ENCODE data around the gene UBXN10.

Gene UBXN10

DNA sequence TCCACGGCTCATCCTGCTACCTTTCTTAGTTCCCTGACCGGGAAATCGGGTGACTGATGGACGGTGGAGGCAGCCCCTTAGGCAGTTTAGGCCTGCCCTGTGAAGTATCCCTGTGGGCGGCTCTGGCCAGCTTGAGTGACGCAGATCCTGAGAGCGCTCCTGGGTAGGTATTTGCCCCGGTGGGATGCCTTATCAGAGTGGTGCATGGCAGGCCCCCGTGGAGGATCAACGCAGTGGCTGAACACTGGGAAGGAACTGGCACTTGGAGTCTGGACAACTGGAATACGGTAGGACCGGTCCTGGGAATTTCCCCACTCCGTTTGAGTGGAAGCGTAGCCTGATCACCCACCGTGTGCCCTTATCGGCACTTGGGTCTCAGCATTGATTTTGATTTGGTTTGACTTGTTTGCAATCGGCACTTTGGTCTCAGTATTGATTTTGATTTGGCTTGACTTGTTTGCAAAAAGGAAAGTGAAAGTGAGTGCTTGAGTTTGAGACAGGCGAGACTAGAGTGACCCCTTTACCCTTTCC, 31.5 kb upstream of the UBXN10 start:
- FAIRE-seq, result no peak
- no peak for TF ChIP-seq TAF1 (IDR thresholded peaks at IDR 0.05; ENCODE audit: borderline replicate concordance, low read depth, low read length)
- TF ChIP-seq POLR2AphosphoS5 (IDR thresholded peaks at IDR 0.05; ENCODE audit: low read depth, low read length), result no peak
- TF ChIP-seq POLR2A (IDR thresholded peaks at IDR 0.05; ENCODE audit: low read depth, low read length), result no peak
- no peak for DNase-seq (ENCODE audit: insufficient read length)

DNA sequence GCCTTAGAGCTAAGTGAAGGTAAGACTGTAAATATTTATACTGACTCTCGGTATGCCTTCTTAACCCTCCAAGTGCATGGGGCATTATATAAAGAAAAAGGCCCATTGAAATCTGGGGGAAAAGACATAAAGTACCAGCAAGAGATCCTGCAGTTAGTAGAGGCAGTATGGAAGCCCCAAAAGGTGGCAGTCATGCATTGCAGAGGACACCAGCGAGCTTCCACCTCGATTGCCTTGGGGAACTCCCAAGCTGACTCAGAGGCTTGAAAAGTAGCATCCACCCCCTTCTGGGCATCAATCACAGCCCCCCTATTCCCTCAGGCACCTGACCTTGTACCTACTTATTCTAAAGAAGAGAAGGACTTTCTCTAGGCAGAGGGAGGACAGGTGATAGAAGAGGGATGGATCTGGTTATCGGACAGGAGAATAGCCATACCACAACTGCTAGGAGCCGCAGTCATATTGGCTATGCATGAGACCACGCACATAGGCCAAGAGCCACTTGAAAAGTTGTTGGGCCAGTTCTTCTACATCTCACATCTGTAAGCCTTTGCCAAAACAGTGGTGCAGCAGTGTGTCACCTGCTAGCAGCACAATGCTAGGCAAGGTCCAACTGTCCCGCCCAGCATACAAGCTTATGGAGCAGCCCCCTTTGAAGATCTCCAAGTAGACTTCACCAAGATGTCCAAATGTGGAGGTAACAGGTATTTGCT, 27.4 kb upstream of the UBXN10 start:
- no peak for DNase-seq (ENCODE audit: insufficient read length)
- no peak for TF ChIP-seq TAF1 (IDR thresholded peaks at IDR 0.05; ENCODE audit: borderline replicate concordance, low read depth, low read length)
- no peak for TF ChIP-seq POLR2A (IDR thresholded peaks at IDR 0.05; ENCODE audit: low read depth, low read length)
- no peak for TF ChIP-seq POLR2AphosphoS5 (IDR thresholded peaks at IDR 0.05; ENCODE audit: low read depth, low read length)

DNA sequence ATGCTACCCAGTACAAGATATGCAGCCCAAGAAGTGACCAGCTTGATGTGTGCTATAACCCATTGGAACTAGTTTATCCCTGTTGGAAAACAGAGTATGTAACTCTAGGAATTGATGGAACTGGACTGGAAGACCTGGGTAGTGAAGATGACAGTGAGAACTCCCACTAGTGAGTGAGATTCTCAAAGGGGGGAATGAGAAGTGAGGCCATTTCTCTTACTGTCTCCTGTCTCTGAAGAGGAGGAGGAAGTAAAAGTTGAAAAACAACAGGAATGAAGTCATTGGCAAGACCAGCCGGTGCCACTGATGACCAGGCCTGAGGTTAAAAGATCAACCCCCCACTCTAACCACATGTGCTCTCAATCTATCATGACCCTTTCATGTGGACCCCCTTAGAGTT, 25.9 kb upstream of the UBXN10 start:
- DNase-seq (ENCODE audit: insufficient read length) (no peak), FAIRE-seq (no peak)
- TF ChIP-seq POLR2AphosphoS5 (IDR thresholded peaks at IDR 0.05; ENCODE audit: low read depth, low read length) (no peak), POLR2A (IDR thresholded peaks at IDR 0.05; ENCODE audit: low read depth, low read length) (no peak), TAF1 (IDR thresholded peaks at IDR 0.05; ENCODE audit: borderline replicate concordance, low read depth, low read length) (no peak)

More for the DNA sequence above, 27.4 kb upstream of the UBXN10 start:
- no peak for FAIRE-seq

DNA sequence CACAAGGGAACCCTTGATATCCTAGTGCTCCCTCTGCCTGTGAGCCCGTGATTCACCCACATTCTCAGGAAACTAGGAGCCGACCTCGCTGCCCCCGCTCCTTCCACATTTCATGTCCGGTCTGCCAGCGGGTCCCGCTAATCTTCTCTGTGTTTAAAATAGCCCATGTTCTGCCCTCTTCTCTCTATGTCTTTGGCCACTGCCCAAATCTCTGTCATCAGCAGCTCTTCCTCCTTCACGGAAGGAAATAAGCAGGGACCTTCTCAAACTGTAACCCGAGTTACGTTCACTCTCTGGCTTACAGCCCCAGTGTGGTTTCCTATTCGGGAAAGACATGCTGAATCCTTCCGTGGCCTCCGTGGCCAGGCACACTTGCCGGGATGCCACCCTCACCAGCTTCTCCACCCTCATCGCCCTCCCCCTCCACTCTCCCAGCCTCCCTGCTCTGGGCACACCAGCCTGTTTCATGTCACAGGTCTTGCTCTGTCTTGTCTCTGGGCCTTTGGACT, 21.1 kb upstream of the UBXN10 start:
- FAIRE-seq (no peak), DNase-seq (ENCODE audit: insufficient read length) (no peak)
- TF ChIP-seq POLR2AphosphoS5 (IDR thresholded peaks at IDR 0.05; ENCODE audit: low read depth, low read length) (no peak), TAF1 (IDR thresholded peaks at IDR 0.05; ENCODE audit: borderline replicate concordance, low read depth, low read length) (no peak), POLR2A (IDR thresholded peaks at IDR 0.05; ENCODE audit: low read depth, low read length) (no peak)

DNA sequence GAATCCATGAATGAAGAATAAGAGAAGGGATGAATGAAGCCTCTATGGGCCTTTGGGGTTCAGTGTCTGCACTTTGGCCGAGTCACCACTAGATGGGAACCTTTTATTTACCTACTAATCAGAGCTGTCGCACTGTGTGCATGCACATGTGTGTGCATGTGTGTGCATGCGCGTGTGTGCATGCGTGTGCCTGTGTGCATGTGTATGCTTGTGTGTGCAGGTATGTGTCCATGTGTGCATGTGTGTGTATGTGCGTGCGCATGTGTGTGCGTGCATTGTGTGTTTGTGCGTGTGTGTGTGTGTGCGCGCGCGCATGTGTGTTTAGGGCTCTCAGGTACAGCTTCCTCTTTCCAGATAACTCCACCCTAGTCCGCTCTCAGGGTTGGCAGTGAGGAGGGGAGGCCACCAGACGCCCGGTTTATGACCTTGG, 20.4 kb upstream of the UBXN10 start:
- TF ChIP-seq POLR2A (IDR thresholded peaks at IDR 0.05; ENCODE audit: low read depth, low read length) (no peak), POLR2AphosphoS5 (IDR thresholded peaks at IDR 0.05; ENCODE audit: low read depth, low read length) (no peak), TAF1 (IDR thresholded peaks at IDR 0.05; ENCODE audit: borderline replicate concordance, low read depth, low read length) (no peak)
- FAIRE-seq, result no peak
- DNase-seq (ENCODE audit: insufficient read length), result no peak

DNA sequence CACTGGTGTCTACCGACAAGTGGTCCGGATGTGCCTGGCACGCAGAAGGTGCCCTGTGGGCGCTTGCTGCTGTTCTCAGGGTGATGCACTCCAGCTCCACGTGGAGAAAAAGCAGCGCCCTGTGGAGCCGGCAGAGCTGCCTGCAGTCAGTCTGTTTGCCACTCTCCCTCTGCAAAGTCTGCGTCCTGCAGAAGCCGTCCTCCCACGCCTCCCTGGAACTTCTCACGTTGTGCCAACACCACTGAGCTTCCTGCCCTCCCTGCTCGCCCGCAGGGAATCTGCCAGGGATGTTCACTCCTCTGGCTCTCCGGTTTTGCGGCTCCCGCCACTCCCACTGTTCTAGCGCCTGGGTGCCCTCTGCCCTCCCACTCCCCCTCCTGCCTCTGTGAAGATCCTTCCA, 19.8 kb upstream of the UBXN10 start:
- no peak for FAIRE-seq
- no peak for TF ChIP-seq POLR2A (IDR thresholded peaks at IDR 0.05; ENCODE audit: low read depth, low read length)
- TF ChIP-seq TAF1 (IDR thresholded peaks at IDR 0.05; ENCODE audit: borderline replicate concordance, low read depth, low read length), result no peak
- no peak for TF ChIP-seq POLR2AphosphoS5 (IDR thresholded peaks at IDR 0.05; ENCODE audit: low read depth, low read length)
- DNase-seq (ENCODE audit: insufficient read length), result no peak

DNA sequence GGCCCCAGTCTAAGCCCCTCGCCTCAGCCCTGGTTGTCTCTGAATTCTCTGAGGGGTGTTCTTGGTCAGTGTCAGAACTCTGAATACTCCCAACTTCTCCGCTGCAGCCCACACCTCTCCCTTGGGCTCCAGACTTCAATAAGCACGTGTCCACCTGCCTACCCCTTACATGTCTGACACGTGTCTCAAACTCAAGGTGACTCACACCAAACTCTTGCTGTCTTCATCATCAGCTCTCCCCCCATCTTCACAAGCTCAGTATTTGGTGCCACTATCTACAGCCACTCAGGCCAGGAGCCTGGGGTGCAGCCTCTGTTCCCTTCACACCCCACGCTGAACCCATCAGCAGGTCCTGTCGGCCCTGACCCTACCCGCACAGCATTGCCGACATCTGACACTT, 18.8 kb upstream of the UBXN10 start:
- DNase-seq (ENCODE audit: insufficient read length) (no peak), FAIRE-seq (no peak)
- TF ChIP-seq TAF1 (IDR thresholded peaks at IDR 0.05; ENCODE audit: borderline replicate concordance, low read depth, low read length) (no peak), POLR2AphosphoS5 (IDR thresholded peaks at IDR 0.05; ENCODE audit: low read depth, low read length) (no peak), POLR2A (IDR thresholded peaks at IDR 0.05; ENCODE audit: low read depth, low read length) (no peak)

DNA sequence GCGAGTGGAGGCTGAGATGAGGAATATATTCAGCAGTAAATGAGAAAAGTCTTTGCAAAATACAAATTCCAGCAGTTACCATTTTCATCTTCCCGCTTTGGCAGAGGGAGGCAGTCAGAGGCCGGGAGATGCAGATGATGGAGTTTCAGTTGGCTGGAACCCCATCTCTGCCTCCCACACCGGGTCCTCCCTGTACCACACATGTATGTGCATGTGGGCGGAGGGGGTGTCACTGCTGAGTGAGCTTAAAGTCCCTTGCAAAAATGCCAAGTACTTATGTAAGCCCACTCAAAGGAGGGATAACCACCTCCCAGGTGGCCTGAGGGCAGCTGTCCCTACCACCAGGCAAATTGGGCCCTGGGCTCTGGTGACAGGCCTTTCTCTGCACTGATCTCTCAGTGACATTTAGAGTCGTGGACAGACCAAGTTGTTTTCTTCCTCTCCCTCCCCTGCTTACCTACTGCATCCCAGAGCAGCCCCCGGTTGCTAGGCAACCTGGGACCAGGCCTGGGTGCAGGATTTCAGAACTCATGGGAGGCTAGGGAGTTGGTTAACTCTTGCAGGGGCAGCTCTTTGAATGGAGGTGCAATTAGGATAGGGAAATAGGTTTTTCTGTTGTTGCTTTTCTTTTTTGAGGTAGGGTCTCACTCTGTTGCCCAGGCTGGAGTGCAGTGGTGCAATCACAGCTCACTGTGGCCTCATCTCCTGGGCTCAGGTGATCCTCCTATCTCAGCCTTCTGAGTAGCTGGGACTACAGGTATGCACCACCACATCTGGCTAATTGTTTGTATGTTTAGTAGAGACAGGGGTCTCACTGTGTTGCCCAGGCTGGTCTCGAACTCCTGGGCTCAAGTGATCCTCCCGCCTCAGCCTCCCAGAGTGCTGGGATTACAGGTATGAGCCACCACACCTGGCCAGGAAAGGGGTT, 17.1 kb upstream of the UBXN10 start:
- FAIRE-seq, result no peak

DNA sequence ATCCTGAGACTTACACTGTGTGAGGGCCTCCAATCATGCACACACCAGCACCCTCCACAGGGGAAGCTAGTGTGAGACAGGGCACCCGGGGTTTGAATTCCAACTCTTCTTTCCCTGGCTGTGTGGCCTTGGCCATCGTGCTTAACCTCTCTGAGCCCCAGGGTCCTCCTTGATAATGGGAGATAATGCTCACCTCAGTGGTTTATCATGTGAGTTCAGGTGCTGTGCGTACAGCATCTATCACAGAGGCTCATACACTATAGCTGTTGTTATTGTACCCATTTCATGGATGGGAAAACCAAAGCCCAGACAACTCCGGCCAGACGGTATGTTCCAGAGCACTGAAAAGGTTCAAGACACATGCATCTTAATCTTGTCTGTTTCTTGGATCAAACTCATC, 16.0 kb upstream of the UBXN10 start:
- FAIRE-seq (no peak), DNase-seq (ENCODE audit: insufficient read length) (no peak)

More for the DNA sequence above, 17.1 kb upstream of the UBXN10 start:
- DNase-seq (ENCODE audit: insufficient read length), result no peak
- TF ChIP-seq POLR2A (IDR thresholded peaks at IDR 0.05; ENCODE audit: low read depth, low read length) (no peak), POLR2AphosphoS5 (IDR thresholded peaks at IDR 0.05; ENCODE audit: low read depth, low read length) (no peak), TAF1 (IDR thresholded peaks at IDR 0.05; ENCODE audit: borderline replicate concordance, low read depth, low read length) (no peak)

DNA sequence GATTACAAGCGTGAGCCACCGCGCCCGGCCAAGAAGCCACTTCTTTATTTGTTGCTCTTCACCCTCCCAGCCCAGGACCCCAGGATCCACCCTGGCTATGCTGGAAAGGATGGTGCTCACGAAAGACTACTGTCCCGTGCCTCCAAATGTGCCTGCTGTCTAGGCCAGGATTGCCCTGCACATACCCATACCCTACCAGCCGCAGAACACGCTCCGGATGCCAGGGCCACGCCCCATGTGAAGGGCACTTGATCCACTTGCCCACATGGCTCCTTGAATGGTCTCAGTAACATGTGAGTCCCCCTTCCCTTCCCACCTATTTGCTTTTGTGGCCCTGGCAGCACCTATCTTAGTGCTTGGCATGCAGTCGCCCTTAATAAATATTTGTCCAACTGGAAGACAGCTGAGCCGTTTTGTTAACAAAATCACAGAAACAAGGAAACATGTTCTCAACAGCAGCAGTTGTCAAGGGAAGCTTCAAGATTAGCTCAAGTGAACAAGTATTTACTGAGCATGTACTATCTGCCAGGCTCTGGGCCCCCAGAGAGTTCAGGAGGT, 13.8 kb upstream of the UBXN10 start:
- TF ChIP-seq TAF1 (IDR thresholded peaks at IDR 0.05; ENCODE audit: borderline replicate concordance, low read depth, low read length) (no peak), POLR2A (IDR thresholded peaks at IDR 0.05; ENCODE audit: low read depth, low read length) (no peak), POLR2AphosphoS5 (IDR thresholded peaks at IDR 0.05; ENCODE audit: low read depth, low read length) (no peak)
- FAIRE-seq (no peak), DNase-seq (ENCODE audit: insufficient read length) (no peak)

More for the DNA sequence above, 16.0 kb upstream of the UBXN10 start:
- TF ChIP-seq POLR2AphosphoS5 (IDR thresholded peaks at IDR 0.05; ENCODE audit: low read depth, low read length) (no peak), TAF1 (IDR thresholded peaks at IDR 0.05; ENCODE audit: borderline replicate concordance, low read depth, low read length) (no peak), POLR2A (IDR thresholded peaks at IDR 0.05; ENCODE audit: low read depth, low read length) (no peak)

Measured in GM12892 (cell line).